K562 treated with DMSO at 1 percent for 4 hours (cell line): ENCODE data around the gene RETSAT. TPM values are rescaled to one million over a fixed set of nuclear protein-coding genes. Genes with fewer than 3 reads are reported as not detected.

Source experiments
- total RNA-seq: library from RNA; unstranded; fragments of 300-600 nt; gene quantifications from 2 replicates; pipeline ENCODE4 v1.2.3, GENCODE V29; 2022; ENCODE audit not compliant: insufficient read depth

RETSAT gene
- 27.3 and 29.1 TPM in 2 replicates for total RNA-seq

GRCh38 chr2:85354286-85355072, at the start of gene RETSAT, which contains the start of gene ELMOD3:
Gene RETSAT, minus strand, starts transcription at chr2:85354528. Its CDS starts 21 bp downstream, at chr2:85354507.
Gene ELMOD3, plus strand, starts transcription at chr2:85354769. Its CDS starts 2,430 bp downstream, at chr2:85357199.

GRCh38 chr2:85327822-85328617, 26.3 kb downstream of the RETSAT start, which contains the start of gene TGOLN2:
Gene TGOLN2, minus strand, starts transcription at chr2:85327989. Its CDS starts 27 bp downstream, at chr2:85327962.

Other genes starting within 250 kb of the RETSAT start
- gene TCF7L1, start 221.1 kb downstream of the RETSAT start, total RNA-seq: not detected in 2 replicates
- gene TGOLN2, start 26.5 kb downstream of the RETSAT start, total RNA-seq: 40.4 and 54.5 TPM in 2 replicates
- 13.4 and 18.3 TPM in 2 replicates for gene ELMOD3, start 241 bp upstream of the RETSAT start, total RNA-seq
- 94.8 and 104 TPM in 2 replicates for gene CAPG, start 55.8 kb upstream of the RETSAT start, total RNA-seq
- gene SH2D6, start 64.2 kb upstream of the RETSAT start, total RNA-seq: not detected in 2 replicates
- gene MAT2A, start 184.6 kb upstream of the RETSAT start, total RNA-seq: 114 and 177 TPM in 2 replicates
- gene GGCX, start 207.0 kb upstream of the RETSAT start, total RNA-seq: 11.6 and 16.2 TPM in 2 replicates
- 161 and 170 TPM in 2 replicates for gene VAMP8, start 223.1 kb upstream of the RETSAT start, total RNA-seq
- not detected in 2 replicates for gene VAMP5, start 229.9 kb upstream of the RETSAT start, total RNA-seq
- gene RNF181, start 241.2 kb upstream of the RETSAT start, total RNA-seq: 259 and 269 TPM in 2 replicates
- gene TMEM150A, start 248.2 kb upstream of the RETSAT start, total RNA-seq: 13.9 and 19.1 TPM in 2 replicates